HEK293 (cell line): ENCODE results near the gene KEAP1.

ENCODE experiments used
- FEZF1 ChIP-seq: fragments of 450-650 bp; formaldehyde crosslinking; IDR thresholded peaks from 2 replicates; pipeline ENCODE4 v1.5.1; 2016; ENCODE audit warnings: missing biosample characterization, missing genetic modification characterization
- GLIS2 ChIP-seq: fragments of 450-650 bp; formaldehyde crosslinking; IDR thresholded peaks from 2 replicates; pipeline ENCODE4 v1.5.1; 2016; ENCODE audit warnings: missing biosample characterization, missing genetic modification characterization
- HOXA7 ChIP-seq: sonication (generic); formaldehyde crosslinking; IDR thresholded peaks from 2 replicates; pipeline ENCODE4 v1.8.1; 2022; ENCODE audit warnings: missing genetic modification reagents, borderline replicate concordance
- KLF1 ChIP-seq: fragments of 450-650 bp; formaldehyde crosslinking; IDR thresholded peaks from 2 replicates; pipeline ENCODE4 v1.5.1; 2016; ENCODE audit warnings: missing biosample characterization, missing genetic modification characterization
- KLF8 ChIP-seq: fragments of 450-650 bp; formaldehyde crosslinking; IDR thresholded peaks from 2 replicates; pipeline ENCODE4 v1.5.1; 2016; ENCODE audit warnings: missing biosample characterization, missing genetic modification characterization
- ZBTB17 ChIP-seq: fragments of 450-650 bp; formaldehyde crosslinking; IDR thresholded peaks from 2 replicates; pipeline ENCODE4 v1.5.1; 2016; ENCODE audit warnings: missing biosample characterization, missing genetic modification characterization
- ZBTB20 ChIP-seq: fragments of 450-650 bp; formaldehyde crosslinking; IDR thresholded peaks from 2 replicates; pipeline ENCODE4 v1.5.1; 2016; ENCODE audit warnings: missing biosample characterization, missing genetic modification characterization
- ZEB2 ChIP-seq: fragments of 450-650 bp; formaldehyde crosslinking; IDR thresholded peaks from 2 replicates; pipeline ENCODE4 v1.5.1; 2016; ENCODE audit warnings: missing biosample characterization, missing genetic modification characterization
- ZFHX2 ChIP-seq: fragments of 450-650 bp; formaldehyde crosslinking; conservative IDR thresholded peaks from 2 replicates; pipeline ENCODE4 v1.5.1; 2016; ENCODE audit warnings: missing biosample characterization, missing genetic modification characterization
- ZIC2 ChIP-seq: fragments of 450-650 bp; formaldehyde crosslinking; IDR thresholded peaks from 2 replicates; pipeline ENCODE4 v1.5.1; 2016; ENCODE audit warnings: missing biosample characterization, missing genetic modification characterization
- ZNF112 ChIP-seq: fragments of 450-650 bp; formaldehyde crosslinking; IDR thresholded peaks from 2 replicates; pipeline ENCODE4 v1.5.0; 2017; ENCODE audit warnings: missing biosample characterization, missing genetic modification characterization
- ZNF248 ChIP-seq: fragments of 450-650 bp; formaldehyde crosslinking; IDR thresholded peaks from 2 replicates; pipeline ENCODE4 v1.5.1; 2017; ENCODE audit warnings: missing biosample characterization, missing genetic modification characterization
- ZNF266 ChIP-seq: fragments of 450-650 bp; formaldehyde crosslinking; IDR thresholded peaks from 2 replicates; pipeline ENCODE4 v1.5.1; 2016; ENCODE audit warnings: missing biosample characterization, missing genetic modification characterization, low read depth
- ZNF391 ChIP-seq: fragments of 450-650 bp; formaldehyde crosslinking; IDR thresholded peaks from 2 replicates; pipeline ENCODE4 v1.5.1; 2016; ENCODE audit warnings: low read depth, missing biosample characterization, missing genetic modification characterization, borderline replicate concordance
- ZNF416 ChIP-seq: fragments of 450-650 bp; formaldehyde crosslinking; IDR thresholded peaks from 2 replicates; pipeline ENCODE4 v1.5.1; 2016; ENCODE audit warnings: missing biosample characterization, missing genetic modification characterization
- ZNF521 ChIP-seq: fragments of 450-650 bp; formaldehyde crosslinking; IDR thresholded peaks from 2 replicates; pipeline ENCODE4 v1.5.1; 2017; ENCODE audit warnings: missing biosample characterization, mild to moderate bottlenecking, missing genetic modification characterization
- ZNF658 ChIP-seq: fragments of 450-650 bp; formaldehyde crosslinking; IDR thresholded peaks from 2 replicates; pipeline ENCODE4; 2016; ENCODE audit warnings: missing biosample characterization, missing genetic modification characterization
- ZNF707 ChIP-seq: fragments of 450-650 bp; formaldehyde crosslinking; IDR thresholded peaks from 2 replicates; pipeline ENCODE4 v1.5.1; 2016; ENCODE audit warnings: missing biosample characterization, missing genetic modification characterization
- ZNF747 ChIP-seq: fragments of 450-650 bp; formaldehyde crosslinking; IDR thresholded peaks from 2 replicates; pipeline ENCODE4 v1.5.1; 2016; ENCODE audit warnings: missing biosample characterization, missing genetic modification characterization
- ZXDB ChIP-seq: fragments of 450-650 bp; formaldehyde crosslinking; IDR thresholded peaks from 2 replicates; pipeline ENCODE4 v1.5.1; 2016; ENCODE audit warnings: missing biosample characterization, missing genetic modification characterization
- TF ChIP-seq, protein P1 (sequence below): fragments of 450-650 bp; formaldehyde crosslinking; IDR thresholded peaks from 2 replicates; pipeline ENCODE4 v1.5.1; 2016; ENCODE audit warnings: missing biosample characterization, missing genetic modification characterization
- TF ChIP-seq, protein P2 (sequence below): fragments of 450-650 bp; formaldehyde crosslinking; IDR thresholded peaks from 2 replicates; pipeline ENCODE4 v1.5.1; 2016; ENCODE audit warnings: missing biosample characterization, missing genetic modification characterization
- TF ChIP-seq, protein P3 (sequence below): fragments of 450-650 bp; formaldehyde crosslinking; IDR thresholded peaks from 2 replicates; pipeline ENCODE4 v1.5.1; 2016; ENCODE audit warnings: missing biosample characterization, missing genetic modification characterization
- TF ChIP-seq, protein P4 (sequence below): fragments of 450-650 bp; formaldehyde crosslinking; IDR thresholded peaks from 2 replicates; pipeline ENCODE4 v1.5.1; 2016; ENCODE audit warnings: missing biosample characterization, missing genetic modification characterization
- TF ChIP-seq, protein P5 (sequence below): fragments of 450-650 bp; formaldehyde crosslinking; IDR thresholded peaks from 2 replicates; pipeline ENCODE4 v1.5.1; 2016; ENCODE audit warnings: missing biosample characterization, missing genetic modification characterization
- TF ChIP-seq, protein P6 (sequence below): sonication (generic); formaldehyde crosslinking; IDR thresholded peaks from 2 replicates; pipeline ENCODE4 v1.8.1; 2022; ENCODE audit warnings: mild to moderate bottlenecking, moderate library complexity, missing genetic modification reagents

KEAP1 gene

DNA sequence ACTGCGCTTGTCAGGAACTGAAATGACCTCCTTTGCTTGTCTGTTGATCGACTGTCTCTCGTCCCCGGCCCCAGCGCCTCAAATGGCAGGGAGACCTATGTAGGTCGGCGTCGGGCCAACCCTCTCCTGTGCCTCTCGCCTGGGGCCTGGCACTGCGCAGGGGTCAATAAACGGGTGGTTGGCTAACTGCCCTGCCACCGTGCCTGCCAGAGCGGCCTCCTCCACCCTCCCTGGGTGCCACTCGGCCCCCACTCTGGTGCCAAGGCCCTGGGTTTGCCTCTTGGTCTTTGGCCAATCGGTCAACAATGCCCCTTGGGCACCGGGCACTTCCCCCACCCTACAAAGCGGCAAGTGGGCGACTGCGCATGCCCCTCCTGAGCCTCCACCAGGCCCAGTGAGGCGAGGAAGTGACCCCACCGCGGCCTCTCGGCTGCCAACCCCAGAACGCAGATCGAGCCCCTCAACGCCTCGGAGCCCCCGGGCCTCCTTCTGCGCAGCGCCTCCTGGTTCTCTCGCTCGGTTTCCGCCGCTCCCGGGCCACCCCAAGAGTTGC lies 1.1 kb downstream of the KEAP1 start (continued):
- TF ChIP-seq, protein P1, sequence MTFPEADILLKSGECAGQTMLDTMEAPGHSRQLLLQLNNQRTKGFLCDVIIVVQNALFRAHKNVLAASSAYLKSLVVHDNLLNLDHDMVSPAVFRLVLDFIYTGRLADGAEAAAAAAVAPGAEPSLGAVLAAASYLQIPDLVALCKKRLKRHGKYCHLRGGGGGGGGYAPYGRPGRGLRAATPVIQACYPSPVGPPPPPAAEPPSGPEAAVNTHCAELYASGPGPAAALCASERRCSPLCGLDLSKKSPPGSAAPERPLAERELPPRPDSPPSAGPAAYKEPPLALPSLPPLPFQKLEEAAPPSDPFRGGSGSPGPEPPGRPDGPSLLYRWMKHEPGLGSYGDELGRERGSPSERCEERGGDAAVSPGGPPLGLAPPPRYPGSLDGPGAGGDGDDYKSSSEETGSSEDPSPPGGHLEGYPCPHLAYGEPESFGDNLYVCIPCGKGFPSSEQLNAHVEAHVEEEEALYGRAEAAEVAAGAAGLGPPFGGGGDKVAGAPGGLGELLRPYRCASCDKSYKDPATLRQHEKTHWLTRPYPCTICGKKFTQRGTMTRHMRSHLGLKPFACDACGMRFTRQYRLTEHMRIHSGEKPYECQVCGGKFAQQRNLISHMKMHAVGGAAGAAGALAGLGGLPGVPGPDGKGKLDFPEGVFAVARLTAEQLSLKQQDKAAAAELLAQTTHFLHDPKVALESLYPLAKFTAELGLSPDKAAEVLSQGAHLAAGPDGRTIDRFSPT (tag by site-specific recombination), result peak; percentile 99
- TF ChIP-seq ZEB2 (tag by site-specific recombination) (peak; percentile 74; the same call in 1 of the 2 replicates), ZBTB17 (tag by site-specific recombination) (peak; percentile 43; the same call in 1 of the 2 replicates), ZNF658 (tag by site-specific recombination) (no peak), ZIC2 (tag by site-specific recombination) (no peak), ZNF266 (tag by site-specific recombination) (no peak), ZNF416 (tag by site-specific recombination) (no peak), KLF8 (tag by site-specific recombination) (no peak; the same call in 1 of the 2 replicates), ZNF521 (tag by site-specific recombination) (no peak), HOXA7 (CRISPR knock-in tag) (no peak), ZNF747 (no peak), ZNF391 (tag by site-specific recombination) (peak; percentile 29; the same call in 1 of the 2 replicates), ZFHX2 (tag by site-specific recombination) (0 out of 2 replicates have a peak, but pooled peaks have one; percentile 15), KLF1 (tag by site-specific recombination) (no peak), ZNF112 (tag by site-specific recombination) (no peak), ZNF248 (tag by site-specific recombination) (no peak), GLIS2 (peak; percentile 90), FEZF1 (tag by site-specific recombination) (no peak), ZNF707 (tag by site-specific recombination) (no peak), ZBTB20 (tag by site-specific recombination) (peak; percentile 63; the same call in 1 of the 2 replicates), ZXDB (tag by site-specific recombination) (peak; percentile 82)
- TF ChIP-seq, protein P2, sequence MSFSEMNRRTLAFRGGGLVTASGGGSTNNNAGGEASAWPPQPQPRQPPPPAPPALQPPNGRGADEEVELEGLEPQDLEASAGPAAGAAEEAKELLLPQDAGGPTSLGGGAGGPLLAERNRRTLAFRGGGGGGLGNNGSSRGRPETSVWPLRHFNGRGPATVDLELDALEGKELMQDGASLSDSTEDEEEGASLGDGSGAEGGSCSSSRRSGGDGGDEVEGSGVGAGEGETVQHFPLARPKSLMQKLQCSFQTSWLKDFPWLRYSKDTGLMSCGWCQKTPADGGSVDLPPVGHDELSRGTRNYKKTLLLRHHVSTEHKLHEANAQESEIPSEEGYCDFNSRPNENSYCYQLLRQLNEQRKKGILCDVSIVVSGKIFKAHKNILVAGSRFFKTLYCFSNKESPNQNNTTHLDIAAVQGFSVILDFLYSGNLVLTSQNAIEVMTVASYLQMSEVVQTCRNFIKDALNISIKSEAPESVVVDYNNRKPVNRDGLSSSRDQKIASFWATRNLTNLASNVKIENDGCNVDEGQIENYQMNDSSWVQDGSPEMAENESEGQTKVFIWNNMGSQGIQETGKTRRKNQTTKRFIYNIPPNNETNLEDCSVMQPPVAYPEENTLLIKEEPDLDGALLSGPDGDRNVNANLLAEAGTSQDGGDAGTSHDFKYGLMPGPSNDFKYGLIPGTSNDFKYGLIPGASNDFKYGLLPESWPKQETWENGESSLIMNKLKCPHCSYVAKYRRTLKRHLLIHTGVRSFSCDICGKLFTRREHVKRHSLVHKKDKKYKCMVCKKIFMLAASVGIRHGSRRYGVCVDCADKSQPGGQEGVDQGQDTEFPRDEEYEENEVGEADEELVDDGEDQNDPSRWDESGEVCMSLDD (tag by site-specific recombination), result peak; percentile 92
- TF ChIP-seq, protein P3, sequence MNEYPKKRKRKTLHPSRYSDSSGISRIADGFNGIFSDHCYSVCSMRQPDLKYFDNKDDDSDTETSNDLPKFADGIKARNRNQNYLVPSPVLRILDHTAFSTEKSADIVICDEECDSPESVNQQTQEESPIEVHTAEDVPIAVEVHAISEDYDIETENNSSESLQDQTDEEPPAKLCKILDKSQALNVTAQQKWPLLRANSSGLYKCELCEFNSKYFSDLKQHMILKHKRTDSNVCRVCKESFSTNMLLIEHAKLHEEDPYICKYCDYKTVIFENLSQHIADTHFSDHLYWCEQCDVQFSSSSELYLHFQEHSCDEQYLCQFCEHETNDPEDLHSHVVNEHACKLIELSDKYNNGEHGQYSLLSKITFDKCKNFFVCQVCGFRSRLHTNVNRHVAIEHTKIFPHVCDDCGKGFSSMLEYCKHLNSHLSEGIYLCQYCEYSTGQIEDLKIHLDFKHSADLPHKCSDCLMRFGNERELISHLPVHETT, result no peak
- TF ChIP-seq, protein P4, sequence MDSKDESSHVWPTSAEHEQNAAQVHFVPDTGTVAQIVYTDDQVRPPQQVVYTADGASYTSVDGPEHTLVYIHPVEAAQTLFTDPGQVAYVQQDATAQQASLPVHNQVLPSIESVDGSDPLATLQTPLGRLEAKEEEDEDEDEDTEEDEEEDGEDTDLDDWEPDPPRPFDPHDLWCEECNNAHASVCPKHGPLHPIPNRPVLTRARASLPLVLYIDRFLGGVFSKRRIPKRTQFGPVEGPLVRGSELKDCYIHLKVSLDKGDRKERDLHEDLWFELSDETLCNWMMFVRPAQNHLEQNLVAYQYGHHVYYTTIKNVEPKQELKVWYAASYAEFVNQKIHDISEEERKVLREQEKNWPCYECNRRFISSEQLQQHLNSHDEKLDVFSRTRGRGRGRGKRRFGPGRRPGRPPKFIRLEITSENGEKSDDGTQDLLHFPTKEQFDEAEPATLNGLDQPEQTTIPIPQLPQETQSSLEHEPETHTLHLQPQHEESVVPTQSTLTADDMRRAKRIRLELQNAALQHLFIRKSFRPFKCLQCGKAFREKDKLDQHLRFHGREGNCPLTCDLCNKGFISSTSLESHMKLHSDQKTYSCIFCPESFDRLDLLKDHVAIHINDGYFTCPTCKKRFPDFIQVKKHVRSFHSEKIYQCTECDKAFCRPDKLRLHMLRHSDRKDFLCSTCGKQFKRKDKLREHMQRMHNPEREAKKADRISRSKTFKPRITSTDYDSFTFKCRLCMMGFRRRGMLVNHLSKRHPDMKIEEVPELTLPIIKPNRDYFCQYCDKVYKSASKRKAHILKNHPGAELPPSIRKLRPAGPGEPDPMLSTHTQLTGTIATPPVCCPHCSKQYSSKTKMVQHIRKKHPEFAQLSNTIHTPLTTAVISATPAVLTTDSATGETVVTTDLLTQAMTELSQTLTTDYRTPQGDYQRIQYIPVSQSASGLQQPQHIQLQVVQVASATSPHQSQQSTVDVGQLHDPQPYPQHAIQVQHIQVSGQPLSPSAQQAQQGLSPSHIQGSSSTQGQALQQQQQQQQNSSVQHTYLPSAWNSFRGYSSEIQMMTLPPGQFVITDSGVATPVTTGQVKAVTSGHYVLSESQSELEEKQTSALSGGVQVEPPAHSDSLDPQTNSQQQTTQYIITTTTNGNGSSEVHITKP (tag by site-specific recombination), result peak; percentile 59
- TF ChIP-seq, protein P5, sequence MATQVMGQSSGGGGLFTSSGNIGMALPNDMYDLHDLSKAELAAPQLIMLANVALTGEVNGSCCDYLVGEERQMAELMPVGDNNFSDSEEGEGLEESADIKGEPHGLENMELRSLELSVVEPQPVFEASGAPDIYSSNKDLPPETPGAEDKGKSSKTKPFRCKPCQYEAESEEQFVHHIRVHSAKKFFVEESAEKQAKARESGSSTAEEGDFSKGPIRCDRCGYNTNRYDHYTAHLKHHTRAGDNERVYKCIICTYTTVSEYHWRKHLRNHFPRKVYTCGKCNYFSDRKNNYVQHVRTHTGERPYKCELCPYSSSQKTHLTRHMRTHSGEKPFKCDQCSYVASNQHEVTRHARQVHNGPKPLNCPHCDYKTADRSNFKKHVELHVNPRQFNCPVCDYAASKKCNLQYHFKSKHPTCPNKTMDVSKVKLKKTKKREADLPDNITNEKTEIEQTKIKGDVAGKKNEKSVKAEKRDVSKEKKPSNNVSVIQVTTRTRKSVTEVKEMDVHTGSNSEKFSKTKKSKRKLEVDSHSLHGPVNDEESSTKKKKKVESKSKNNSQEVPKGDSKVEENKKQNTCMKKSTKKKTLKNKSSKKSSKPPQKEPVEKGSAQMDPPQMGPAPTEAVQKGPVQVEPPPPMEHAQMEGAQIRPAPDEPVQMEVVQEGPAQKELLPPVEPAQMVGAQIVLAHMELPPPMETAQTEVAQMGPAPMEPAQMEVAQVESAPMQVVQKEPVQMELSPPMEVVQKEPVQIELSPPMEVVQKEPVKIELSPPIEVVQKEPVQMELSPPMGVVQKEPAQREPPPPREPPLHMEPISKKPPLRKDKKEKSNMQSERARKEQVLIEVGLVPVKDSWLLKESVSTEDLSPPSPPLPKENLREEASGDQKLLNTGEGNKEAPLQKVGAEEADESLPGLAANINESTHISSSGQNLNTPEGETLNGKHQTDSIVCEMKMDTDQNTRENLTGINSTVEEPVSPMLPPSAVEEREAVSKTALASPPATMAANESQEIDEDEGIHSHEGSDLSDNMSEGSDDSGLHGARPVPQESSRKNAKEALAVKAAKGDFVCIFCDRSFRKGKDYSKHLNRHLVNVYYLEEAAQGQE (tag by site-specific recombination), result 0 out of 2 replicates have a peak, but pooled peaks have one; percentile 22
- TF ChIP-seq, protein P6, sequence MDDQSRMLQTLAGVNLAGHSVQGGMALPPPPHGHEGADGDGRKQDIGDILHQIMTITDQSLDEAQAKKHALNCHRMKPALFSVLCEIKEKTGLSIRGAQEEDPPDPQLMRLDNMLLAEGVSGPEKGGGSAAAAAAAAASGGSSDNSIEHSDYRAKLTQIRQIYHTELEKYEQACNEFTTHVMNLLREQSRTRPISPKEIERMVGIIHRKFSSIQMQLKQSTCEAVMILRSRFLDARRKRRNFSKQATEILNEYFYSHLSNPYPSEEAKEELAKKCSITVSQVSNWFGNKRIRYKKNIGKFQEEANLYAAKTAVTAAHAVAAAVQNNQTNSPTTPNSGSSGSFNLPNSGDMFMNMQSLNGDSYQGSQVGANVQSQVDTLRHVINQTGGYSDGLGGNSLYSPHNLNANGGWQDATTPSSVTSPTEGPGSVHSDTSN (CRISPR knock-in tag), result 0 out of 2 replicates have a peak, but pooled peaks have one; percentile 28
